ENCODE data around the gene MYO10. TPM values are rescaled to one million over a fixed set of nuclear protein-coding genes. Genes with fewer than 3 reads are reported as not detected.
A peak's percentile ranks its signal among the peaks of the same experiment; 100 is the strongest.

MYO10 gene
- total and polyA plus RNA-seq, 8 donors, result 32.6 to 71.5 (median 65.0) TPM

GRCh38 chr5:16897284-16897704 lies 38.8 kb downstream of the MYO10 start:
- Histone ChIP-seq H3K9me3 (no peaks in the 10 kb centered on the region), H3K27me3 (no peaks in the 10 kb centered on the region), H3K36me3 (no peaks in the 10 kb centered on the region), H3K4me3 (no peak overlapping the region), H3K27ac (no peak overlapping the region), H3K4me1 (peaks cover 4 to 22% of the 10 kb centered on the region in 2 donors)
- intact Hi-C loops (cut with DNase I), result no loop called here
- ATAC-seq, result peak; percentile 42
- TF ChIP-seq, protein P1, sequence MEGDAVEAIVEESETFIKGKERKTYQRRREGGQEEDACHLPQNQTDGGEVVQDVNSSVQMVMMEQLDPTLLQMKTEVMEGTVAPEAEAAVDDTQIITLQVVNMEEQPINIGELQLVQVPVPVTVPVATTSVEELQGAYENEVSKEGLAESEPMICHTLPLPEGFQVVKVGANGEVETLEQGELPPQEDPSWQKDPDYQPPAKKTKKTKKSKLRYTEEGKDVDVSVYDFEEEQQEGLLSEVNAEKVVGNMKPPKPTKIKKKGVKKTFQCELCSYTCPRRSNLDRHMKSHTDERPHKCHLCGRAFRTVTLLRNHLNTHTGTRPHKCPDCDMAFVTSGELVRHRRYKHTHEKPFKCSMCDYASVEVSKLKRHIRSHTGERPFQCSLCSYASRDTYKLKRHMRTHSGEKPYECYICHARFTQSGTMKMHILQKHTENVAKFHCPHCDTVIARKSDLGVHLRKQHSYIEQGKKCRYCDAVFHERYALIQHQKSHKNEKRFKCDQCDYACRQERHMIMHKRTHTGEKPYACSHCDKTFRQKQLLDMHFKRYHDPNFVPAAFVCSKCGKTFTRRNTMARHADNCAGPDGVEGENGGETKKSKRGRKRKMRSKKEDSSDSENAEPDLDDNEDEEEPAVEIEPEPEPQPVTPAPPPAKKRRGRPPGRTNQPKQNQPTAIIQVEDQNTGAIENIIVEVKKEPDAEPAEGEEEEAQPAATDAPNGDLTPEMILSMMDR (IDR thresholded peaks at IDR 0.05), result no peak
- DNase-seq, result no peak

- H3K4me3 ChIP-seq, result no peak overlapping the region
- H3K36me3 ChIP-seq, result no peaks in the 10 kb centered on the region
- ATAC-seq (no peak), DNase-seq (no peak)
- H3K4me1 ChIP-seq, result peaks cover 4 to 22% of the 10 kb centered on the region in 2 donors
- TF ChIP-seq, protein P1 (IDR thresholded peaks at IDR 0.05), result no peak
- intact Hi-C loops (cut with DNase I), result no loop called here
- H3K27me3 ChIP-seq, result no peaks in the 10 kb centered on the region
- H3K27ac ChIP-seq, result no peak overlapping the region
- H3K9me3 ChIP-seq, result no peaks in the 10 kb centered on the region
These were observed 39.3 kb downstream of the MYO10 start for GRCh38 chr5:16896767-16897166.

DNA sequence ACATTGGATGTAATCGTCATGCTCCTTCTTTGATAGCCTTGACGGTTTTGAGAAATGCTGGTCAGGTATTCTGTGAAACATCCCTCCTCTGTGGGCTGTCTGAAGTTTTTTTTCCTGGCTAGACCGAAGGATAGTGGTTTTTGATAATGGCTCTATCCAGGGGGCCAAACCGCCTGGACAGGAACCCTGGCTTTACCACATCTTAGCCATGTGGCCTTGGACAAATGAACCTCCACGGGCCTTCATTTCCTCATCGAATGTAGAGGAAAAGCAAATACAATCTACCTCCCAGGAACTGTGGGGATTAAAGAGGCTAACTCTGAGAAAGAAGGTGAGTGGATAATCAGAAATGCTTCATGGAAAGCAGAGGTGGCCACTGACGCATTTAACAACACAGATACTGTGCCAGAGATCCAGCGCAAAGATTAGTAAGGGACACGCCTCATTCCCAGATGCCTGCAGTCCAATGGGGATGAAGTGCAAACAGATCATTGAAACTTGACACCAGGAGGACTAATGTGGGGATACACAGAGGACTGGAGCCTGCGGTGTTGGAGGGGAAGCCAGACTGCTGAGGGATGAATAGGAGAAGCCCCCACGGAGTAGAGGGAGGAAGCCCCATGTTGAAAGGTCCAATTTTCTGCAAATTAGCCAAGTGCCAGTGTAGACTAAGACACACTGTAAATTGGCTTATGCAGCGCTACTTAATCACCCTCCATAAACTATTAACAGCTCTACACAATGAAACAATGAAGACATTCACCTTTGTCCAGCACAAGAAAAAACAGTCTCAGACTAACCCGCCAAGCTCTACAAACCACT lies 41.6 kb downstream of the MYO10 start:
- peak in 1 of 4 donors; percentile 41 for DNase-seq
- Histone ChIP-seq H3K4me3 (no peak overlapping the region), H3K27ac (no peak overlapping the region), H3K9me3 (no peaks in the 10 kb centered on the region), H3K27me3 (no peaks in the 10 kb centered on the region), H3K36me3 (no peaks in the 10 kb centered on the region), H3K4me1 (peaks cover 9 to 35% of the 10 kb centered on the region in 2 donors)
- intact Hi-C loops (cut with DNase I), result no loop called here
- TF ChIP-seq, protein P1 (IDR thresholded peaks at IDR 0.05), result no peak
- peak; percentile 76 for ATAC-seq

DNA sequence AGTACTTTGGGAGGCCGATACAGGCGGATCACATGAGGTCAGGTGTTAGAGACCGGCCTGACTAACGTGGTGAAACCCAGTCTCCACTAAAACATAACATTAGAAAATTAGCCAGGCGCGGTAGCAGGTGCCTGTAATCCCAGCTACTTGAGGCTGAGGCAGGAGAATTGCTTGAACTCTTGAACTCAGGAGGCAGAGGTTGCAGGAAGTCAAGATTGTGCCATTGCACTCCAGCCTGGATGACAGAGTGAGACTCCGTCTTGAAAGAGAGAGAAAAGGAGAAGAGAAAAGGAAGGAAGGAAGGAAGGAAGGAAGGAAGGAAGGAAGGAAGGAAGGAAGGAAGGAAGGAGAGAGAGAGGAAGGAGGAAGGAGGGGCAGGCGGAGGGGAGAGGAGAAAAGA lies 45.1 kb downstream of the MYO10 start:
- Histone ChIP-seq H3K4me3 (no peak overlapping the region), H3K27me3 (no peaks in the 10 kb centered on the region), H3K9me3 (no peaks in the 10 kb centered on the region), H3K36me3 (no peaks in the 10 kb centered on the region), H3K4me1 (peaks cover 17 to 36% of the 10 kb centered on the region in 2 donors), H3K27ac (no peak overlapping the region)
- no peak for DNase-seq
- no peak for ATAC-seq
- TF ChIP-seq, protein P1 (IDR thresholded peaks at IDR 0.05), result no peak
- intact Hi-C loops (cut with DNase I), result no loop called here

- no peak for DNase-seq
- H3K36me3 ChIP-seq, result no peaks in the 10 kb centered on the region
- H3K4me3 ChIP-seq, result no peak overlapping the region
- no peaks in the 10 kb centered on the region for H3K9me3 ChIP-seq
- TF ChIP-seq, protein P1 (IDR thresholded peaks at IDR 0.05), result no peak
- no peak overlapping the region for H3K27ac ChIP-seq
- intact Hi-C loops (cut with DNase I), result no loop called here
- H3K4me1 ChIP-seq, result peaks cover 17 to 35% of the 10 kb centered on the region in 2 donors
- no peak for ATAC-seq
- H3K27me3 ChIP-seq, result no peaks in the 10 kb centered on the region
These were observed 46.0 kb downstream of the MYO10 start for GRCh38 chr5:16889972-16890519.

Data from left lung (tissue), 10 donors.